Measurements from ENCODE around the gene NOC2L. TPM values are rescaled to one million over a fixed set of nuclear protein-coding genes. Genes with fewer than 3 reads are reported as not detected.

Gene NOC2L
- total RNA-seq, 2 experiments from 2014 or later: 77.9 to 99.0 TPM

- Histone ChIP-seq H3K9me3 (ENCODE audit: low read length) (no peaks in the 10 kb centered on the region), H4K20me1 (ENCODE audit: insufficient read depth, low read length) (no peaks in the 10 kb centered on the region), H3K9me2 (ENCODE audit: insufficient read depth, low read length) (no peaks in the 10 kb centered on the region), H2AFZ (ENCODE audit: low read length) (no peak overlapping the region), H3K27ac (ENCODE audit: low read depth, low read length, poor library complexity, severe bottlenecking) (no peak overlapping the region), H3K36me3 (ENCODE audit: insufficient read depth, low read length) (peaks cover 93% of the 10 kb centered on the region), H3K4me3 (ENCODE audit: low read depth, low read length, poor library complexity, severe bottlenecking) (no peak overlapping the region), H3K4me1 (ENCODE audit: insufficient read depth, low read length, poor library complexity, severe bottlenecking) (no peaks in the 10 kb centered on the region), H3K79me2 (ENCODE audit: insufficient read depth, low read depth, low read length) (no peaks in the 10 kb centered on the region), H3K4me2 (ENCODE audit: low read length) (no peak overlapping the region)
- ChIA-PET CTCF (ENCODE audit: unreplicated experiment) (no interaction called here), POLR2A (no interaction called here)
- no peak for DNase-seq (ENCODE audit: low spot score)
- TF ChIP-seq CTCF (conservative IDR thresholded peaks at IDR 0.05; ENCODE audit: low read length): peak; percentile 37
- no peak for TF ChIP-seq EZH2phosphoT487 (IDR thresholded peaks at IDR 0.05; ENCODE audit: borderline replicate concordance, low read depth, low read length)
- BruUV-seq (replicated peaks): no TSS peak
- intact Hi-C loops (cut with micrococcal nuclease; ENCODE audit: unreplicated experiment): no loop called here
Measured at GRCh38 chr1:951364-951763, 7.7 kb downstream of the NOC2L start.

- Histone ChIP-seq H3K4me1 (ENCODE audit: insufficient read depth, low read length, poor library complexity, severe bottlenecking) (no peaks in the 10 kb centered on the region), H3K4me3 (ENCODE audit: low read depth, low read length, poor library complexity, severe bottlenecking) (no peak overlapping the region), H3K9me3 (ENCODE audit: low read length) (no peaks in the 10 kb centered on the region), H3K9me2 (ENCODE audit: insufficient read depth, low read length) (no peaks in the 10 kb centered on the region), H3K4me2 (ENCODE audit: low read length) (no peak overlapping the region), H3K27ac (ENCODE audit: low read depth, low read length, poor library complexity, severe bottlenecking) (no peak overlapping the region), H3K36me3 (ENCODE audit: insufficient read depth, low read length) (peaks cover 92% of the 10 kb centered on the region), H4K20me1 (ENCODE audit: insufficient read depth, low read length) (no peaks in the 10 kb centered on the region), H3K79me2 (ENCODE audit: insufficient read depth, low read depth, low read length) (no peaks in the 10 kb centered on the region), H2AFZ (ENCODE audit: low read length) (no peak overlapping the region)
- BruUV-seq (replicated peaks): no TSS peak
- ChIA-PET CTCF (ENCODE audit: unreplicated experiment) (no interaction called here), POLR2A (no interaction called here)
- no peak for DNase-seq (ENCODE audit: low spot score)
- TF ChIP-seq CTCF (conservative IDR thresholded peaks at IDR 0.05; ENCODE audit: low read length) (no peak), EZH2phosphoT487 (IDR thresholded peaks at IDR 0.05; ENCODE audit: borderline replicate concordance, low read depth, low read length) (no peak)
- intact Hi-C loops (cut with micrococcal nuclease; ENCODE audit: unreplicated experiment): no loop called here
Measured at GRCh38 chr1:950881-951280, 8.2 kb downstream of the NOC2L start.

- no TSS peak for BruUV-seq (replicated peaks)
- Histone ChIP-seq H3K4me1 (ENCODE audit: insufficient read depth, low read length, poor library complexity, severe bottlenecking) (no peaks in the 10 kb centered on the region), H4K20me1 (ENCODE audit: insufficient read depth, low read length) (no peaks in the 10 kb centered on the region), H3K4me3 (ENCODE audit: low read depth, low read length, poor library complexity, severe bottlenecking) (no peak overlapping the region), H3K36me3 (ENCODE audit: insufficient read depth, low read length) (peaks cover 92% of the 10 kb centered on the region), H3K9me2 (ENCODE audit: insufficient read depth, low read length) (no peaks in the 10 kb centered on the region), H3K9me3 (ENCODE audit: low read length) (no peaks in the 10 kb centered on the region), H3K27ac (ENCODE audit: low read depth, low read length, poor library complexity, severe bottlenecking) (no peak overlapping the region), H3K79me2 (ENCODE audit: insufficient read depth, low read depth, low read length) (no peaks in the 10 kb centered on the region), H2AFZ (ENCODE audit: low read length) (no peak overlapping the region), H3K4me2 (ENCODE audit: low read length) (no peak overlapping the region)
- DNase-seq (ENCODE audit: low spot score): no peak
- ChIA-PET CTCF (ENCODE audit: unreplicated experiment) (no interaction called here), POLR2A (no interaction called here)
- TF ChIP-seq EZH2phosphoT487 (IDR thresholded peaks at IDR 0.05; ENCODE audit: borderline replicate concordance, low read depth, low read length) (no peak), CTCF (conservative IDR thresholded peaks at IDR 0.05; ENCODE audit: low read length) (no peak)
- intact Hi-C loops (cut with micrococcal nuclease; ENCODE audit: unreplicated experiment): no loop called here
Measured at GRCh38 chr1:950268-950667, 8.8 kb downstream of the NOC2L start.

Measured in OCI-LY7 (cell line).